Gastrocnemius medialis (tissue), 4 donors: ENCODE measurements around the gene ZNF283. TPM values are rescaled to one million over a fixed set of nuclear protein-coding genes. Genes with fewer than 3 reads are reported as not detected.

Experiments
- ATAC-seq, 2 donors: fragments of 150-250 bp; one replicate each; pipeline ENCODE4 v1.9.1; 2016
- DNase-seq, 2 donors: peaks; one replicate each; pipeline ENCODE4 v3.0.0-alpha.2; 2019
- H3K27ac ChIP-seq, 4 donors: fragments of 200-600 bp; sonication (generic); 1 replicate in 1 of 4; 2 replicates in 3 of 4; pipeline ENCODE4 v1.5.1; 2016 to 2018; ENCODE audit warnings: mild to moderate bottlenecking in 2 of 4, moderate library complexity in 1 of 4
- H3K27me3 ChIP-seq, 3 donors: fragments of 200-600 bp; sonication (generic) in 2 of 3; 1 replicate in 1 of 3; 2 replicates in 2 of 3; pipeline versions ENCODE4 v1.5.1 to v1.6.0; 2016 to 2019; ENCODE audit warnings: mild to moderate bottlenecking in 1 of 3, moderate library complexity in 1 of 3
- H3K36me3 ChIP-seq, 2 donors: fragments of 200-600 bp; sonication (generic) in 1 of 2; one replicate each; pipeline ENCODE4 v1.5.1; 2017 to 2018
- H3K4me1 ChIP-seq, 2 donors: fragments of 200-600 bp; sonication (generic) in 1 of 2; one replicate each; pipeline ENCODE4 v1.5.1; 2016 to 2017; ENCODE audit warnings: mild to moderate bottlenecking in 2 of 2
- H3K4me3 ChIP-seq, 4 donors: fragments of 200-600 bp; sonication (generic) in 3 of 4; 1 replicate in 1 of 4; 2 replicates in 3 of 4; pipeline ENCODE4 v1.5.1; 2016 to 2019; ENCODE audit warnings: mild to moderate bottlenecking in 2 of 4
- H3K9me3 ChIP-seq, 3 donors: fragments of 200-600 bp; sonication (generic) in 2 of 3; 1 replicate in 1 of 3; 2 replicates in 2 of 3; pipeline ENCODE4 v1.5.1; 2016 to 2019
- POLR2A ChIP-seq, 2 donors: fragments of 450-650 bp; IDR thresholded peaks; one replicate each; pipeline ENCODE4 v1.6.1; 2017; ENCODE audit warnings: antibody characterized with exemption in 2 of 2, mild to moderate bottlenecking in 2 of 2, moderate library complexity in 2 of 2
- in situ Hi-C, 4 donors: fragments of 200-750 bp; cut with MboI; loops; one replicate each; pipeline versions ENCODE4 v1.15.0 to v1.8.0; 2017; ENCODE audit warnings: low sequenced_read_pairs in 4 of 4
- intact Hi-C: fragments of 100-400 bp; cut with DNase I; formaldehyde crosslinking; loops from one replicate; pipeline ENCODE4 v1.15.1; 2023; ENCODE audit warnings: low total_unique reads
- total RNA-seq, 4 donors: library from RNA; depleted of rRNA; stranded (reverse); fragments of >200 nt; gene quantifications; one replicate each; pipeline versions ENCODE4 v1.1.0 to v1.2.3, GENCODE V29; 2016
- TF ChIP-seq, protein P1 (sequence below), 5 experiments: fragments of 450-650 bp in 3 of 5; fragments of 200-600 bp in 2 of 5; sonication (generic) in 2 of 5; IDR thresholded peaks in 4 of 5; conservative IDR thresholded peaks in 1 of 5; 1 replicate in 4 of 5; 2 replicates in 1 of 5; pipeline ENCODE4 v1.5.1; 2016 to 2019; ENCODE audit warnings: antibody characterized with exemption in 5 of 5, mild to moderate bottlenecking in 3 of 5, moderate library complexity in 3 of 5

ZNF283 gene
- total RNA-seq, 4 donors from 2014 or later: 1.4 to 7.3 (median 2.1) TPM

DNA sequence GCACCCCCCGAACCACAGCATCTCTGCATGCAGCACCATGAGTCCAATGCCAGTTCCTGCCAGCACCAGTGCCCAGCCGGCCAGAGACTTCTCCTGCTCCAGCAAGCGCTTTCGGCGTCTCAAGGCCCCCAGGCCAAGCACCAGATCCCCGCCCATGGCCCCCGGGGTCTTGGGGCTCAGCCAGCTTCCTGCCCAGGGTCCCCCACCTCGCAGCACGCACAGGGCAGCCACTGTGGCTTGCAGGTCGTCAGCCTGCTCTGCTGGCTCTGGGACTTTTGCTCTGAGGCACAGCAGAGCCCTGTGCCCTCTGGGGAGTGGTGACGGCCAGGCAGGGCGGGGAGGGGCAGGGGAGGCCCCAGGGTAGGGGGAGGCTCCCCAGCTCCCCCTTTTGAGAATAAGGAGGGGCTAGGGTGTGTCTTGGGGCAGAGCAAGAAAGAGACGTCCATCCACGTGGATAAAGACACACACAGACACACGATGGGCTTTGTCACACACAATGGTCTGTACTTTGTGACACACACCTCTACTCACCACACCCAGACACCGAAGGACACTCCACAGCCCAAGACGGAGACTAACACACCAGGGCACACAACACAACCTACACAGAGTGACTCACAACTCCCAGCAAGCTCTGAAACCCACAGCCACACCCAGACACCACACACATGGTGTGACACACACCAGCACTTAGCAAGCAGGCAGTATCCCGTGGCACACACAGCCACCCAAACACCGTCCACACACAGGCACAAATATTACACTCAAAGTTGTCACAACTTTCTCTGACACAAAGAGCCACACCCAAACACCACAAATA, 46.2 kb upstream of the ZNF283 start, which contains the start of gene KCNN4:
Gene KCNN4, minus strand, starts transcription at position 268 of the 820 bp plus-strand sequence. Its CDS starts 112 bp downstream, at position 156.
- in situ Hi-C loops: loop anchor here in 1 of 4 donors (5.0 kb wide), 1 partner anchor 34 kb away; no protein-coding TSS in a partner anchor
- ATAC-seq (no peak), DNase-seq (no peak)
- Histone ChIP-seq H3K36me3 (no peaks in the 10 kb centered on the region), H3K9me3 (no peaks in the 10 kb centered on the region), H3K27ac (no peak within 1 kb of the TSS), H3K4me1 (no peaks in the 10 kb centered on the region), H3K27me3 (peaks cover 0 to 8% (median 2%) of the 10 kb centered on the region in 3 donors), H3K4me3 (no peak within 1 kb of the TSS)
- intact Hi-C loops: no loop called here
- TF ChIP-seq POLR2A (IDR thresholded peaks at IDR 0.05): no peak
- TF ChIP-seq, protein P1, sequence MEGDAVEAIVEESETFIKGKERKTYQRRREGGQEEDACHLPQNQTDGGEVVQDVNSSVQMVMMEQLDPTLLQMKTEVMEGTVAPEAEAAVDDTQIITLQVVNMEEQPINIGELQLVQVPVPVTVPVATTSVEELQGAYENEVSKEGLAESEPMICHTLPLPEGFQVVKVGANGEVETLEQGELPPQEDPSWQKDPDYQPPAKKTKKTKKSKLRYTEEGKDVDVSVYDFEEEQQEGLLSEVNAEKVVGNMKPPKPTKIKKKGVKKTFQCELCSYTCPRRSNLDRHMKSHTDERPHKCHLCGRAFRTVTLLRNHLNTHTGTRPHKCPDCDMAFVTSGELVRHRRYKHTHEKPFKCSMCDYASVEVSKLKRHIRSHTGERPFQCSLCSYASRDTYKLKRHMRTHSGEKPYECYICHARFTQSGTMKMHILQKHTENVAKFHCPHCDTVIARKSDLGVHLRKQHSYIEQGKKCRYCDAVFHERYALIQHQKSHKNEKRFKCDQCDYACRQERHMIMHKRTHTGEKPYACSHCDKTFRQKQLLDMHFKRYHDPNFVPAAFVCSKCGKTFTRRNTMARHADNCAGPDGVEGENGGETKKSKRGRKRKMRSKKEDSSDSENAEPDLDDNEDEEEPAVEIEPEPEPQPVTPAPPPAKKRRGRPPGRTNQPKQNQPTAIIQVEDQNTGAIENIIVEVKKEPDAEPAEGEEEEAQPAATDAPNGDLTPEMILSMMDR (IDR thresholded peaks at IDR 0.05 in 4 of 5, conservative IDR thresholded peaks at IDR 0.05 in 1 of 5): no peak

DNA sequence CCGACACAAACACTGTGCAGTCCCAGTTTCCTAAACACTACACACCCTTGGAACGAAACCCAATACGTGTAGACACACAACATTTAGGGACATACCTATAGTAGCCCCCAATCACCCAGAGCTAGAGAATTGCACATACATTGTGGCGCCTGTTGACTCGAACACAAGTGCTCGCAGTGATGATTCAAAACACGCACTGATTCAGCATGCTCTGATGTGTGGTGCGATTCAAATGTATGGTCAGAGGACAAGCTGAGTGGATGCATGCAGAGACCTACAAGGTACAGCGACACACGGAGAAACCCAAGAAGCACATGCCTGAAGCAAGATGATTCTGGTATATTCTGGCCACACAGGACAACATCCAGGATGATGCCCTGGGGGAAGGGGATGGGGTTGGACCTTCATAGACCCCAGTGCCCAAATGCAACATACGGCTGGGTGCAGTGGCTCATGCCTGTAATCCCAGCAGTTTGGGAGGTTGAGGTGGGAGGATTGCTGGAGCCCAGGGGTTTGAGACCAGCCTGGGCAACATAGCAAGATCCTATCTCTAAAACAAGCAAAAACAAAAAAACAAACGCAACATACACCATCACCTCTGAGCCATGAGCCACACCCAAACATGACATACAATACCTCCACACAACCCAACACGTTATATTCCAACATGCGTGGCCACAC, 45.4 kb upstream of the ZNF283 start:
- H3K4me1 ChIP-seq: no peaks in the 10 kb centered on the region
- intact Hi-C loops (no loop called here), in situ Hi-C loops (loop anchor here in 1 of 4 donors (5.0 kb wide), 1 partner anchor 34 kb away; no protein-coding TSS in a partner anchor)
- no peaks in the 10 kb centered on the region for H3K36me3 ChIP-seq
- H3K27me3 ChIP-seq: peaks cover 0 to 8% (median 2%) of the 10 kb centered on the region in 3 donors
- ATAC-seq (no peak), DNase-seq (no peak)
- H3K27ac ChIP-seq: no peak overlapping the region
- H3K4me3 ChIP-seq: no peak overlapping the region
- H3K9me3 ChIP-seq: no peaks in the 10 kb centered on the region
- TF ChIP-seq POLR2A (IDR thresholded peaks at IDR 0.05): no peak
- TF ChIP-seq, protein P1 (IDR thresholded peaks at IDR 0.05 in 4 of 5, conservative IDR thresholded peaks at IDR 0.05 in 1 of 5): no peak

DNA sequence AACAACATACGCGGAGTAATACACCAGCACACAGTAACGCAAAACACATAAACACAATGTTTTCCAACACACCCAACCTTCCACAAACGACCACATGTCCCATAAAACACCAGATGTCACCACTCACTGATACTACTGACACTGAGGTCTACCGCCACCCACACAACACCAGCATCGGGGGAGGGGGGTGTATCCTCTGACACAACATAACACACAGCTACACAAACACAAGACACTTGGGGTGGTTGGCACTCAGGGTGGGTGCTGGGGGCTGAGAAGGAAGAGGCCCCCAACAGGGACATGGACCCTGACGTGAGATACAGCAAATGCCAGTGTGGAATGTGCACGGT, 44.8 kb upstream of the ZNF283 start:
- Histone ChIP-seq H3K9me3 (no peaks in the 10 kb centered on the region), H3K36me3 (no peaks in the 10 kb centered on the region), H3K4me1 (no peaks in the 10 kb centered on the region), H3K4me3 (no peak overlapping the region), H3K27ac (no peak overlapping the region), H3K27me3 (peaks cover 0 to 8% (median 2%) of the 10 kb centered on the region in 3 donors)
- intact Hi-C loops: no loop called here
- in situ Hi-C loops: loop anchor here in 1 of 4 donors (5.0 kb wide), 1 partner anchor 35 kb away; no protein-coding TSS in a partner anchor
- DNase-seq: no peak
- no peak for ATAC-seq
- TF ChIP-seq POLR2A (IDR thresholded peaks at IDR 0.05): no peak
- TF ChIP-seq, protein P1 (IDR thresholded peaks at IDR 0.05 in 4 of 5, conservative IDR thresholded peaks at IDR 0.05 in 1 of 5): no peak

DNA sequence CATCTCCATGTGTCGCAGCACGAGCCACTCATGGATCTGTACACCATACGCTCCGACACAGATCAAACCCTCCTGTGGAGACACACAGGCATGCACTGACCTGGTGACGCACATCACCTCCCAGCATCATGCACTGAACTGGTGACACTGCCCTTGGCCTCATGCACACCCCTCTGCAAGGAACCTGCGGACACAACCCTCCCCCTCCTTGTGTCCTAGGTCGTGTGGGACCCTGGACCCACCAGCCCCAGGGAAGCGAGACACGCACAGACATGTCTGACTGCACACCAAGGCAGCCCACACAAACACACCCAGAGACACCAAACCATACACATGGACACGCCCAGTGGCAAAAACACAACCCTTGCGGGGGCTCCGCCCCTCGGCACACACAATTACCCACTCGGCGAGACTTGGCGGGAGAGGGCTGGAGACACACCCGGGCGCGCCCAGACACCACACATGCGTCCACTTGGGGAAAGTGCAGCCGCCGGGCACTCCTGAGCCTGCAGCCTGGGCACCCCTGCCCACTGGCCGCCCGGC, 44.4 kb upstream of the ZNF283 start:
- Histone ChIP-seq H3K4me3 (no peak overlapping the region), H3K4me1 (no peaks in the 10 kb centered on the region), H3K27ac (no peak overlapping the region), H3K36me3 (no peaks in the 10 kb centered on the region), H3K27me3 (peaks cover 0 to 8% (median 2%) of the 10 kb centered on the region in 3 donors), H3K9me3 (no peaks in the 10 kb centered on the region)
- DNase-seq (no peak), ATAC-seq (no peak)
- TF ChIP-seq, protein P1 (IDR thresholded peaks at IDR 0.05 in 4 of 5, conservative IDR thresholded peaks at IDR 0.05 in 1 of 5): no peak
- TF ChIP-seq POLR2A (IDR thresholded peaks at IDR 0.05): no peak
- intact Hi-C loops (no loop called here), in situ Hi-C loops (loop anchor here in 1 of 4 donors (5.0 kb wide), 1 partner anchor 35 kb away; no protein-coding TSS in a partner anchor)
